ENCODE data around the gene ANKLE2. TPM values are rescaled to one million over a fixed set of nuclear protein-coding genes. Genes with fewer than 3 reads are reported as not detected.

ANKLE2 gene
- polyA plus RNA-seq, 1 donor from 2014 or later: 72.3 TPM

DNA sequence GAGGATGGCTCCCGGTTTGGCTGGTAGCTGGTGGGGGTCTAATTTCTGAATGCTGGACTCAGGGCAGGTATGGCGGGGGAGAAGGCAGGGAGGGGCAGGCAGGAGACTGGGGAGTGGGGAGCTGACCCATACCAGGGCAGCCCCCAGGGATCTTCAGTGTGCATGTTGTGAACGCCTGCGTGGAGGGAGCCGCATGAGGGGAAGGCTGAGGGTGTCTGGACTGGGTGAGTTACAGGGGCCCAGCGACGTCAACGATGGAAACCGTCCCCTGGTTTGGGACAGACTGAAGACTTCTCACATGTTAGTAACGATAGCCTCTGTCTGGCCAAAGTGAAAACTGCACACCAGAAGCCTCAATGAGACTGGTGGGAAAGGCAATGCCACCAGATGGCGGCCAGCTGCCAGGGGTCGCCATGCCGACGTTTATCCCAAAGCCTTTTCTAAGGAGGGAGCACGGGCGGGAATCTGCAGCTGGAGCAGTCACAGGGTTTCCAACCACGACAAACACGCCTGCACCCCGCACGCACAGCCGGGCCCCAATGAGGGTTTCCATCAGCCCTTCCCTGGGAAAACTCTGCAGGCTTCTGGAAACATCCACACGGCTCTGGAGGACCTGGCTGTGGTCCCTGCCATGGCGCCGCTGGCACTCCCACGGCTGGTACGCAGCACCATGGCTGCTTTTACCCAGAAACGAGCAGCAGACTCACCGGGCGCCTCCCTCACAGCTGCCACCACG lies 37.0 kb downstream of the ANKLE2 start:
- Histone ChIP-seq H3K27ac (ENCODE audit: low read length) (no peak overlapping the region), H2AFZ (ENCODE audit: low read depth, low read length) (no peak overlapping the region), H4K20me1 (ENCODE audit: insufficient read depth) (no peaks in the 10 kb centered on the region), H3F3A (ENCODE audit: insufficient read depth, low read length, poor library complexity, severe bottlenecking) (no peaks in the 10 kb centered on the region), H3K4me3 (ENCODE audit: low read length) (no peak overlapping the region), H3K36me3 (ENCODE audit: insufficient read depth, low read length) (no peaks in the 10 kb centered on the region), H3K9me3 (ENCODE audit: low read length) (no peaks in the 10 kb centered on the region), H3K9ac (ENCODE audit: low read length) (no peak overlapping the region), H3K9me2 (ENCODE audit: insufficient read depth, low read length) (no peaks in the 10 kb centered on the region), H3K4me2 (ENCODE audit: low read length) (no peak overlapping the region), H3K27me3 (ENCODE audit: insufficient read depth, low read depth, low read length) (no peaks in the 10 kb centered on the region), H3K79me2 (replicated peaks; ENCODE audit: insufficient read depth, low read length) (no peaks in the 10 kb centered on the region)
- no peak for TF ChIP-seq EZH2 (IDR thresholded peaks at IDR 0.05; ENCODE audit: borderline replicate concordance, insufficient read depth, low read length, poor library complexity, severe bottlenecking)
- TF ChIP-seq, protein P1, sequence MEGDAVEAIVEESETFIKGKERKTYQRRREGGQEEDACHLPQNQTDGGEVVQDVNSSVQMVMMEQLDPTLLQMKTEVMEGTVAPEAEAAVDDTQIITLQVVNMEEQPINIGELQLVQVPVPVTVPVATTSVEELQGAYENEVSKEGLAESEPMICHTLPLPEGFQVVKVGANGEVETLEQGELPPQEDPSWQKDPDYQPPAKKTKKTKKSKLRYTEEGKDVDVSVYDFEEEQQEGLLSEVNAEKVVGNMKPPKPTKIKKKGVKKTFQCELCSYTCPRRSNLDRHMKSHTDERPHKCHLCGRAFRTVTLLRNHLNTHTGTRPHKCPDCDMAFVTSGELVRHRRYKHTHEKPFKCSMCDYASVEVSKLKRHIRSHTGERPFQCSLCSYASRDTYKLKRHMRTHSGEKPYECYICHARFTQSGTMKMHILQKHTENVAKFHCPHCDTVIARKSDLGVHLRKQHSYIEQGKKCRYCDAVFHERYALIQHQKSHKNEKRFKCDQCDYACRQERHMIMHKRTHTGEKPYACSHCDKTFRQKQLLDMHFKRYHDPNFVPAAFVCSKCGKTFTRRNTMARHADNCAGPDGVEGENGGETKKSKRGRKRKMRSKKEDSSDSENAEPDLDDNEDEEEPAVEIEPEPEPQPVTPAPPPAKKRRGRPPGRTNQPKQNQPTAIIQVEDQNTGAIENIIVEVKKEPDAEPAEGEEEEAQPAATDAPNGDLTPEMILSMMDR (IDR thresholded peaks at IDR 0.05; ENCODE audit: poor library complexity, severe bottlenecking): no peak
- TF ChIP-seq POLR2AphosphoS5 (IDR thresholded peaks at IDR 0.05): no peak
- TF ChIP-seq TAF1 (IDR thresholded peaks at IDR 0.05; ENCODE audit: low read depth): no peak
- TF ChIP-seq, protein P2, sequence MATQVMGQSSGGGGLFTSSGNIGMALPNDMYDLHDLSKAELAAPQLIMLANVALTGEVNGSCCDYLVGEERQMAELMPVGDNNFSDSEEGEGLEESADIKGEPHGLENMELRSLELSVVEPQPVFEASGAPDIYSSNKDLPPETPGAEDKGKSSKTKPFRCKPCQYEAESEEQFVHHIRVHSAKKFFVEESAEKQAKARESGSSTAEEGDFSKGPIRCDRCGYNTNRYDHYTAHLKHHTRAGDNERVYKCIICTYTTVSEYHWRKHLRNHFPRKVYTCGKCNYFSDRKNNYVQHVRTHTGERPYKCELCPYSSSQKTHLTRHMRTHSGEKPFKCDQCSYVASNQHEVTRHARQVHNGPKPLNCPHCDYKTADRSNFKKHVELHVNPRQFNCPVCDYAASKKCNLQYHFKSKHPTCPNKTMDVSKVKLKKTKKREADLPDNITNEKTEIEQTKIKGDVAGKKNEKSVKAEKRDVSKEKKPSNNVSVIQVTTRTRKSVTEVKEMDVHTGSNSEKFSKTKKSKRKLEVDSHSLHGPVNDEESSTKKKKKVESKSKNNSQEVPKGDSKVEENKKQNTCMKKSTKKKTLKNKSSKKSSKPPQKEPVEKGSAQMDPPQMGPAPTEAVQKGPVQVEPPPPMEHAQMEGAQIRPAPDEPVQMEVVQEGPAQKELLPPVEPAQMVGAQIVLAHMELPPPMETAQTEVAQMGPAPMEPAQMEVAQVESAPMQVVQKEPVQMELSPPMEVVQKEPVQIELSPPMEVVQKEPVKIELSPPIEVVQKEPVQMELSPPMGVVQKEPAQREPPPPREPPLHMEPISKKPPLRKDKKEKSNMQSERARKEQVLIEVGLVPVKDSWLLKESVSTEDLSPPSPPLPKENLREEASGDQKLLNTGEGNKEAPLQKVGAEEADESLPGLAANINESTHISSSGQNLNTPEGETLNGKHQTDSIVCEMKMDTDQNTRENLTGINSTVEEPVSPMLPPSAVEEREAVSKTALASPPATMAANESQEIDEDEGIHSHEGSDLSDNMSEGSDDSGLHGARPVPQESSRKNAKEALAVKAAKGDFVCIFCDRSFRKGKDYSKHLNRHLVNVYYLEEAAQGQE (IDR thresholded peaks at IDR 0.05; ENCODE audit: borderline replicate concordance): no peak
- TF ChIP-seq EP300 (conservative IDR thresholded peaks at IDR 0.05; ENCODE audit: poor library complexity, severe bottlenecking): no peak
- no peak for TF ChIP-seq SMC3 (conservative IDR thresholded peaks at IDR 0.05; ENCODE audit: poor library complexity)
- no peak for TF ChIP-seq MXI1 (conservative IDR thresholded peaks at IDR 0.05; ENCODE audit: poor library complexity, severe bottlenecking)
- no peak for TF ChIP-seq RAD21 (conservative IDR thresholded peaks at IDR 0.05)

DNA sequence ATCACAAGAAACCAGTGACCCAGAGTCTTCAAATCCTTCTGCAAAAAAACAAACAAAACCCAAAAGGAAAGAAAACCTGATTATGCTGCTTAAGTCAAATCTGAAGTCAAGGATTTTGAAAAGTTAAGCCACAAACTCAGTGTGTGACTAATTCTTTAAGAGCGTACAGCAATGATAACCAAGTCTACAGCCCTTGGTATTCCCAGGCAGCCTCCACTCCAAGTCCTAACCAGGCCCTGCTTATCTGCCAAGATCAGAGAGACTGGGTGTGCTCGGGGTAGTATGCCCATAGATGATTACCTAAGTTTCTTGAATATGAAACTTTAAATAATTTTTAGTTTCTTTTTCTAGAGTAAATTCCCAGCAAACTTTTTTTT lies 37.9 kb downstream of the ANKLE2 start:
- H3K4me3 ChIP-seq (ENCODE audit: low read length): no peak overlapping the region
- no peaks in the 10 kb centered on the region for H3K9me3 ChIP-seq (ENCODE audit: low read length)
- no peak overlapping the region for H3K27ac ChIP-seq (ENCODE audit: low read length)
- H2AFZ ChIP-seq (ENCODE audit: low read depth, low read length): no peak overlapping the region
- no peaks in the 10 kb centered on the region for H3F3A ChIP-seq (ENCODE audit: insufficient read depth, low read length, poor library complexity, severe bottlenecking)
- H3K36me3 ChIP-seq (ENCODE audit: insufficient read depth, low read length): no peaks in the 10 kb centered on the region
- H3K9me2 ChIP-seq (ENCODE audit: insufficient read depth, low read length): no peaks in the 10 kb centered on the region
- H3K27me3 ChIP-seq (ENCODE audit: insufficient read depth, low read depth, low read length): no peaks in the 10 kb centered on the region
- H3K4me2 ChIP-seq (ENCODE audit: low read length): no peak overlapping the region
- H3K79me2 ChIP-seq (replicated peaks; ENCODE audit: insufficient read depth, low read length): no peaks in the 10 kb centered on the region
- no peak for TF ChIP-seq SMC3 (conservative IDR thresholded peaks at IDR 0.05; ENCODE audit: poor library complexity)
- no peak for TF ChIP-seq MXI1 (conservative IDR thresholded peaks at IDR 0.05; ENCODE audit: poor library complexity, severe bottlenecking)
- no peak for TF ChIP-seq TAF1 (IDR thresholded peaks at IDR 0.05; ENCODE audit: low read depth)
- no peak for TF ChIP-seq EP300 (conservative IDR thresholded peaks at IDR 0.05; ENCODE audit: poor library complexity, severe bottlenecking)
- no peak for TF ChIP-seq POLR2AphosphoS5 (IDR thresholded peaks at IDR 0.05)
- TF ChIP-seq RAD21 (conservative IDR thresholded peaks at IDR 0.05): no peak
- TF ChIP-seq, protein P1 (IDR thresholded peaks at IDR 0.05; ENCODE audit: poor library complexity, severe bottlenecking): no peak
- TF ChIP-seq, protein P2 (IDR thresholded peaks at IDR 0.05; ENCODE audit: borderline replicate concordance): no peak
- no peak for TF ChIP-seq EZH2 (IDR thresholded peaks at IDR 0.05; ENCODE audit: borderline replicate concordance, insufficient read depth, low read length, poor library complexity, severe bottlenecking)
- no peak overlapping the region for H3K9ac ChIP-seq (ENCODE audit: low read length)
- no peaks in the 10 kb centered on the region for H4K20me1 ChIP-seq (ENCODE audit: insufficient read depth)

Measured in neural cell (in vitro differentiated cells).